ENCODE data around the gene CIART.
"Not testable (repeated sequence)": the region's sequence is repeated elsewhere in the genome, so short reads cannot be mapped to it uniquely, and the experiment has no call there.

The CIART gene, protein sequence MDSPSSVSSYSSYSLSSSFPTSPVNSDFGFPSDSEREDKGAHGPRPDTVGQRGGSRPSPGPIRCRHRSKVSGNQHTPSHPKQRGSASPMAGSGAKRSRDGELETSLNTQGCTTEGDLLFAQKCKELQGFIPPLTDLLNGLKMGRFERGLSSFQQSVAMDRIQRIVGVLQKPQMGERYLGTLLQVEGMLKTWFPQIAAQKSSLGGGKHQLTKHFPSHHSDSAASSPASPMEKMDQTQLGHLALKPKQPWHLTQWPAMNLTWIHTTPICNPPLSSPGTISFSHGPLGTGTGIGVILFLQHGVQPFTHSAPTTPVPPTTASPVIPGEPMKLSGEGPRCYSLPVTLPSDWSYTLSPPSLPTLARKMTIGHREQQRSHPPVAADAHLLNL

DNA sequence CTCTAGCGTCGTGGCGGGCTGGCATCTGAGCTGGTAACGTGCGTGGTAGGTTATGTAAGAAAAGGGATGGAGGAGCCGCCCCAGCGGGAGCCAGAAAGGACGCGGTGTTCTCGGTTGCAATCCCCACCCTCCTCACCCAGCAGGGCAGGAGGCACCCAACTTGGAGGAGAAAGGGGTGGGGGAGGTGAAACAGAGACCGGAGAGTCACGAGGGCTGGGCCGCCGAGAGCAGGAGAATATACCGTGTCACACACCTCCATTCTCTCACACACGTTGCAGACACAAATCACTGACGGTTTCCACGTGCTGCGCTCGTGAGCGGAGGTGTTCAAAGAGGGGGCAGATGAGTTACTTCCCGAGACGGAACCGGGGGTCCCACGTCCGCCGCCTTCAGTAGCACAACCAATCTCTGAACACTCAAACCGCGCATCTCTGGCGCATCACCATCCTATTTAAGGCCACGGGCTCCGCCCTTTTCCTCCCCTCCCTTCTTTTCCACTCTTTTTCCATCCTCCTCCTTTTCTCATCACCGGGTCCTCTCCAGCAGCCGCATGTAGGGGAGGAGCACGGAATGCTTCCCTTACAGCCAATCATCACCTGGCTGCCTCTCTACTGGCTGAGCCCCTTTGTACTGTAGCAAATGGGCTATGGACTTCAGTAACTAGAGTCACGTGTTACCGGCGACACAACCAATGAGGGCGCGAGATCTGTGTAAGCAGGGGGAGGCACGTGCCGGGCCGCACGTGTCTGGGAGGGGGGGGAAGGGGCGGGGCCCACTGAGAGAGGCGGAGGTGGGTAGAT, at the start of gene CIART:
CIART (plus strand) TSS at position 797 of the 800 bp plus-strand sequence. CDS start 714 bp downstream, outside the sequence.
- peak; percentile 99 for DNase-seq

DNA sequence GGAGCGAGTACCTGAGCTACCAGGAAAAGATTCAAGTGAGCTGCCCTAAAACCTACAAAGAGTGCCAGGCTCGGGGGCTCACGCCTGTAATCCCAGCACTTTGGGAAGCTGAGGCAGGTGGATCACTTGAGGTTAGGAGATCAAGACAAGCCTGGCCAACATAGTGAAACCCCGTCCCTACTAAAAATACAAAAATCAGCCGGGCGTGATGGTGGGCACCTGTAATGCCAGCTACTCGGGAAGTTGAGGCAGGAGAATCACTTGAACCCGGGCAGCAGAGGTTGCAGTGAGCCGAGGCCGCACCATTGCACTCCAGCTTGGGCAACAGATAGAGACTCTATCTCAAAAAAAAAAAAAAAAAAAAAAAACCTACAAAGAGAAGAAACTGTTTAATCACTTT, 49.4 kb upstream of the CIART start:
- DNase-seq: not testable (repeated sequence)

DNA sequence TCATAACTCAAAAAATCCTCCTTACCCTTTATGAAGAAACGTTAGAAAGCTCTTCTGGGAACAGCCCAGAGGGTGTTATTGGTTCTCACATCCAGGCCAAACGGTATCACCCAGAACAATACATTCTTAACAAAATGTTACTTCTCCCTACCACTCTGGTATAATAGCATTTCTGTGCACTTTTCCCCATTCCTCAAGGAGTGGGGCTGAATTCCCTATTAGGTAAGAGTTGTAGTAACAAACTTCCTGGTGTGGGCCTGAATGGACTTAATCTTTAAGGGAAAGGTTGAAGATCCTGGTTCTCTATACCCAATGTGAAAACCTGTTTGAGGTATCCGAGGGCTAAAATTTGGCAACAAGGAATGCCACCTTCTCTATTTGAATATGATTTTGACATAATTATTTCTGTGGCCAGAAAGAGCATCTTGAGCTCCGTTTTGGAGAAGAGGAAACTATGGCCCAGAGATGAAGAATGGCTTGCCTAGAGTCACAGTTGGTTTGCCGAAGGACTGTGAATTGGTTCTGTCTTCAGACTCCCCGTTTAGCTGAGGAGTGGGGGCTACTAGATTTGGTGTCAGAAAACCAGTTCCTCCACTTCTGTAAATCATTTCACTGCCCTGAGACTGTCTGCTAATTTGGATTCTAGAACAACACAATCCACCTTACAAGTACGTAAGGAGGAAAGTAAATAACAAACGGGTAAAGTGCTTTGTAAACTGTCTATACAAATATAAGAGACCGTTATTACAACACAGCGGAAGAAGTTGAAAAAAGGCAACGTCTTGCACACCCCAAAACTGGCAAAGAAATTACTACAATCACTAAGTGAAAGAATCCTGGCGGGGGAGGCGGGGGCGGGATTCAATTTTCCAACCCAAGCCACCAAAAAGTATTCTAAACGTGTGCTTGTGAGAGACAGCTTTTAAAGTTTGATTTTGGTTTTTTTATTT, 48.7 kb upstream of the CIART start:
- DNase-seq: no peak

DNA sequence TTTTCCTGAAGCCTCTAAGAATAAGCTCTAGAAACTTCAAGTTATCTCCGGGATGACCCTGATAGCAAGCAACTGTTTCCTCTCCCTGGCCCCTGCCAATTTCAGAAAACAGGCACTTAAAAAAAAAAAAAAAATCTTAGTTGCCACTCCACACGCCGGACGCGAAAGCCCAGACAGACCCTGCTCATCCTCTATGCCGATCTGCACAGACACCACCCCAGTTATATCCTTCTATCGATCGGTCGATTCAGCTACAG, 48.1 kb upstream of the CIART start:
- DNase-seq: no peak

DNA sequence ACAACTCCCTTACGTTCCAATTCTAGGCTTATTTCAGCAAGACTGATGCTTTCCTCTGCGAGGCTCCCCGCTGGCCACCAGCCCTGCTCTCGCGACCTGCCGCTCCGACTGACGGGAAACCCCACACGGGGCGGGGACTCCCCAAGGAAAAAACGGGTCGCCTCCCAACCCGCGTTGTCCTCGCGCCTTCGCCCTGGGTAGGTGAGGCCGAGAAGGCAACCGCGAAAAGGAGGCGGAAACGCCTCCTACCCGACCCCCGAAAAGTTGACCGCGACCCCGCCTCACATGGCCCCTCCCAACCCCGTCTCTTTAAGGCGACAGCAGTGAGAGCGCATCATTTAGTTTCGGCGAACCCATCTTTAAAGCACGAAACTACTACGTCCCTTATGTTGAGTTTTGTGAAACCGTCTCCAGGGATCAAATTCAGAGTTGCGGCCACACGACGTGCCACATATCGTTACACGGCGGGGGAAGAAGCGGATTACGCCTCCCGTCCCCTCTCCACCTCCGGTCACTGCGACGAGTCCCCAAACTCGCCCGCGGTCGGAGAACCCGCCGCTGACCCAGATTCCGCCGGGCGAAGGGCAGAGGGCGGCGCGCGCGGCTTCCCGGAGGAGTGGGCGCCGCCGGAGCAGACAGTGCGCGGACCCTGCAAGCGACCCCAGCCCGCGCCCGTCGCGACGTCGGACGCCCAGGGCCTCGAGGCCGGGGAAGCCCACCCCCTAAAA, 47.6 kb upstream of the CIART start:
- peak; percentile 33 for DNase-seq

DNA sequence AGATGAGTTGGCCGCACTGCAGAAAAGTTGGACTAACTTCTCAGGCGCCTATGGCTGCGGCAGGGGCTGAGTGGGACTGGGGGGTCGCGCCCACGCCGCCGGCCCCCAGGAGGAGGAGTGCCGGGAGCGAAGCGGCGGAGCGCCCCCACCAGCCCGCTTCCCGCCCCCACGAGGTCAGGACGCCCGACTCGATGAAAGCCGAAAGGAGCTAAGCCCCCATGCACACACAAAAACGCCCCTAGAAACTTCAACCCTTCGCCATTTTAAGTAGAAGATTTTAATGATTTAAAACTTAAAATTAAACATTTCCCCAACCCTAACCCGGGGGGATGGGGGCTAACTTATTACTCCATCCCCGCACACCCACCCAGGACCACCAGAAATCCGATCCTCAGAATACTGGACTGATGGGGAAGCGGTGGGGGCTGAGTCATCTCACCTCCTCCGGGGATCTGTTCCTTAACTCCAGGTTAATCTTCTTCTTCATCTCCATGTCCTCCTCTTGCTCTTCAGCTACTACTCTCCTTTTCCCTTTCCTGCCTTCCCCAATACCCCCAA, 47.0 kb upstream of the CIART start:
- DNase-seq: no peak

DNA sequence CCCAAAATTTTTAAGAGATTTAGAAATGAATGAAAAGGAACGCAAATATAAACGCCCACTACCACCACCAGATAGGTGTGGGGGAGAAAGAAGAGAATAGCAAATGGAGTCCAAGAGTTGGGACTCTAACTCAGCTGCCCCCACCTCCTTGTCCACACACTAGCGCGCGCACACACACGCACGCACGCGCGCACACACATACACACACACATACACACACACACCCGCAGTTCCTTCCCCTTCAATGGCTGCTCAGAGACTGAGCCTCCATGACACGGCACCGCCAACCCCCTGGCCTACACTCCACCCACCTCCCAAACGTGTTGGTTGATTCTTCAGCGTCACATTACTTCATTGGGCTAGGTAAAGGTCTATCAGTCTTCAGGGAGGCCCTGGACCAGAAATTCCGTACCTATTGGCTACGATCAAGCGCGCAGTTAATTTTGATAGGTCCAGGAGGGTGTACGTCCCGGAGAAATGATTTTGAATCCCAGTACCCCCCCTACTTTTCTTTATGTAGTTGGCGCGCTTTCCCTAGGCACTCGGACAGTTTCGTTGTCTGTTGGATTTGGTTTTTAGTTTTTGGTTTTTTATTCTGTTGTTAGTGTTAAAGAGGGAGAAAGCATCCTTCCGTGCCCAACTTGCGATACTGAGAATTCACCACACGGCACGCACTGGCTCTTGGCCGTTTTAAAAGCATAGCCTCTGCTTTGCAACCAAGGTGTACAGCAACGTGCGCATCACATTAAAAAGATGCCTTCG, 46.3 kb upstream of the CIART start, which contains the start of gene ANP32E:
ANP32E (minus strand) TSS at position 261 of the 762 bp plus-strand sequence. CDS start 326 bp downstream, outside the sequence.
- DNase-seq: peak; percentile 99

DNA sequence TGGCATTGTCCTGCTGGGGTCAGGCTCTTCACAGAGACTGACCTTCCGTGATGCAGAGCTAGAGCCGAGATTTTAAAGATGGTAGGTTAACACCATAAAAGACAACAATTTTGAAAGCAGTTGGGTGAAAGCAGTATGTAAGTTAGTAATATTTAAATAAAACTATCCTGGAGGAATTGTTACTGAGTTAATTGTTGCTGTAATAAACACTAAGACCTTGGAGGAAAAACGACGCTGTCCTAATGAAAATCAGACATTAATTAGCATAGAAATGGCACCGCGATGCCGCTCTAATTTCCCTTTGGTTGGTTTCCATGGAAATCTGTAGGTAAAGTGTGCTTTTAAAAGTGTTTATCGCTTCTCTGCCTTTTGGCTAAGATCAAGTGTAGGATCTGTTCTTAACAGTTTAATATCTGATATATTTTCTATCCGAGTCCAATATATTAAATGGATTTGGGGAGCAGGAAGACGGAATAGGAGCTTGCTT, 45.7 kb upstream of the CIART start:
- DNase-seq: no peak

DNA sequence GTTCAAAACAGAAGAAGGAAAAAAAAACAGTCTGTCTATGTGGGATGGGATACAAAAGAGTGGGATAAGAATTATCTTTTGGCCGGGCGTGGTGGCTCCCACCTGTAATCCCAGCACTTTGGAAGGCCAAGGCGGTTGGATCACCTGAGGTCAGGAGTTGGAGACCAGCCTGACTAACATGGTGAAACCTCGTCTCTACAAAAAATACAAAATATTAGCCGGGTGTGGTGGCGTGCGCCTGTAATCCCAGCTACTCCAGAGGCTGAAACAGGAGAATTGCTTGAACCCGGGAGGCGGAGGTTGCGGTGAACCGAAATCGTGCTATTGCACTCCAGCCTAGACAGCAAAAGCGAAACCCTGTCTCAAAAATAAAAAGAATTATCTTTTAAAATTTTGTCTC, 45.2 kb upstream of the CIART start:
- DNase-seq: not testable (repeated sequence)

DNA sequence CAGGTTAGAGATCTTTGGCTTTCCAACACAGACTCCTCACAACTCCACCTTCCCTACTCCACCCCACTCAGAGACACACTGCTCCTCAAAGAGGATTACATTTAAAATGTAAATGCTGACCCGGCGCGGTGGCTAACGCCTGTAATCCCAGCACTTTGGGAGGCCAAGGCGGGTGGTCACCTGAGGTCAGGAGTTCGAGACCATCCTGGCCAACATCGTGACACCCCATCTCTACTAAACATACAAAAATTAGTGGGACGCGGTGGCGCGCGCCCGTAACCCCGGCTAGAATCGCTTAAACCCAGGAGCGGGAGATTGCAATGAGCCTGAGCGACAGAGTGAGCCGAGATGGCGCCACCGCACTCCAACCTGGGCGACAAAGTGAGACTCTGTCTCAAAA, 44.6 kb upstream of the CIART start:
- no peak for DNase-seq

DNA sequence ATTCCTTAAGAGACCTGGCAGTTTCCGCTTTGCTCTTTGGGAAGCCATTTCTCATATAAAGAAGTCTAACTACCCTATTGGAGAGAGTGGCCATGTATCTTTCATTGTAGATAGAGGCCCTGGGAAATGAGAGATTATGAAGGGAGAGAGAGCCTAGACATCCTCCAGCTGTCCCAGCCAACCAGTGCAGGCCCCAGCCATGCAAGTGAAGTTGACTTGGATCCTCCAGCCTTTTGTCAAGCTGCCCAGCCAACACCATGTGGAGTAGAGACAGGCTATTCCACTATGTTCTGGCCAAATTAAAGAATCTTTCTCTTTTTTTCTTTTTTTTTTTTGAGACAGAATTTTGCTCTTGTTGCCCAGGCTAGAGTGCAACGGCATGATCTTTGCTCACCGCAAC, 39.4 kb upstream of the CIART start:
- no peak for DNase-seq

DNA sequence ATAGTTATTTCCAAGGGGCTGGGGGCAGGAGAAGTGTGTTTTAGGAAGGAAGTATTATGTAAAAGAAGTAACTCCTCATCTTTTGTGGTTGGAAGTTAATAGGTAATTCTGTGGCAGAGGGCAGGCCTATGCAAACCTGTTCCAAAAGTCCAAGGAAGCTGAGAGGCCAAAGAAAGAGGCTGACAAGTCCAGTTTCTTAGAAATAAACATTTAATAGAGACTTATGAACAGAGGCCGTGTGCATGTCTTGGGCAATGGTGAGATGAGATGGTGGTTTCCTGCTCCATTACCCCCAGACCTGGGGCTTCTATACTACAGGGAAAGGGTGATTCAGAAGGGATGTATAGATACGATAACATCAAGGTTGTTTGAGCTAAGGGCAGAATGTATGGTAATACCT, 32.4 kb upstream of the CIART start:
- DNase-seq: no peak

DNA sequence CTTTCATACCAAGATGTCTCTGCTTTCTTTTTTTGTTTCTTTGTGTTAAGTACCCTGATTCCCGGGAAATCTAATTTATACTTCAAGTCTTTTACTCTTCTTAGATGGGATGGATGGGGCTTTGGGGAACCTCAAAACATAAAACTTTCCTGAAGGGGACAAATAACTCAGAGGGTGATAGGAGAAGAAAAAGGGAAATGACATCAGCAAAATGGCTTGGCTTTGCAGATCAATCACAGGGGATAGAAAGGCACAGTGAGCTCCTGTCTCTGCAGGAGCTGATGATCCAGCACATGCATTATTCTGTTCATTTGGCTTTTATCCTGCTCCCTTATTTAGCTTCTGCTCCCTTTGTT, 26.2 kb upstream of the CIART start:
- DNase-seq: no peak

DNA sequence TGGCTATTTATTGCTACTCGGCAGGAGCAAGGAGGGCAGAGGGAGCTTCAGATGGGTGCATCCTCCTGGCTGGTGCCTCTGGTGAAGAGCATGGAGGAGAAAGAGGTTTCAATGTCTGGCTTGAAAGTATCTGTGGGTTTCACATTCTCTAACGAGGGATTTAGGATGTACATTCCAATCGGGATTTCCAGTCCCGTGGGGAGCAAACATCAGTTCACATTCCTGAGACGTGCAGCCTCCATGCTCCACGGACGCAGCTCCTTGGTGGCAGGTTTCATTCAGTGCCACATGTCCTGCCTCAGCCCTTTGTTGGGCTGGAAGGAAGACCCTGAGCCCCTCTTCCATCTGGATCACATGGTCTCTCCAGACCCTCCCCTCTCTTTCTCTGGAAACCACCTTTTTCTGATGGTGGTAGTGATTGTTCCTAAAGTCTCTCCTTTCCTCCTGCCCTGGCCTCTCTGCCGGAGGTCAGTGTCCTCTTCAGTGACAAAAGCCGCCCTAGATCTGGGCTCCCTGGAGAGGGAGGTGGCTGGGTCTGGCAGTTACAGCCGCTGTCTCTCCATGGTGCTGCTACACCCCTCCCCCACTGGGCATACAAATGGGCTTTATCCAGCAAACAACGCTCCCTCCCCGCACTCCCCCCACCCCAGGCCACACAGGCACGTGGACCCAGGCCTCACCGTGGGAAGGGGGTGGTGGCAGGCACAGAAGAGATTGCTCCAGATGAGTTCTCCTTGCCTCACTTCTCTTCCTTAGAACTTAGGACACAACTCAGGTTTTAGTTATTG, 25.6 kb upstream of the CIART start:
- no peak for DNase-seq

DNA sequence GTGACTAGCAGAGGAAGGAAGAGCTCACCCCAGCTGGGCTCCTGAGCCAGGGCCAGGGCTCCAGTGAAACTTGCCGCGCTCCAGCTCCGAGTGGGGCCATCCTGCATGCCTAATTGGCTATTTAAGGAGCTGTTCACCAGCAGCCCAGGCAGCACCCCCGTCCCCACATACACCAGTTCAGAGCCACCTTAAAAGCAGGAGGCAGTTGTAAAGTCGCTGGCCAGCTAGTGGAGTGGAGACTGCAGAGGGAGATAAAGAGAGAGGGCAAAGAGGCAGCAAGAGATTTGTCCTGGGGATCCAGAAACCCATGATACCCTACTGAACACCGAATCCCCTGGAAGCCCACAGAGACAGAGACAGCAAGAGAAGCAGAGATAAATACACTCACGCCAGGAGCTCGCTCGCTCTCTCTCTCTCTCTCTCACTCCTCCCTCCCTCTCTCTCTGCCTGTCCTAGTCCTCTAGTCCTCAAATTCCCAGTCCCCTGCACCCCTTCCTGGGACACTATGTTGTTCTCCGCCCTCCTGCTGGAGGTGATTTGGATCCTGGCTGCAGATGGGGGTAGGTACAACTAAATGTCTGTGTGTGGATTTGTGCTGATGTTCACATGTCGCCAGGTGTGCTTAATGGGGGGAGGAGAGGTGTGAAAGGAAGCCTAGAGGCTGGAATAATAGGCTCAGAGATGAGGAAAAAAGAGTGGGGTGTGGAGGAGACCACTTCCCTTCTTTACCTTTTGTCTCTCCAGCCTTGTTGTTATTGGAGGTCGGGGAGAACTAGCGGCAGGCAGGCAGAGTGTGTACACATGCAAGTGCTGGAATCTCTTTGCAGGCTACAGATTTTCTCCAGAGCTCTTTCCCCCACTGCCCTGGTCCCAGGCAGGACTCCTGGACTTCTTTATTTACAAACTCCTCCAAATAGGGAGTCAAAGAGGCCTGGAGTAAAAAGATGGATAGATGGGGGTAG, 24.4 kb upstream of the CIART start, which contains the start of gene CA14:
CA14 (plus strand) TSS at position 151 of the 962 bp plus-strand sequence; CDS start at position 506, 355 bp downstream.
- no peak for DNase-seq

DNA sequence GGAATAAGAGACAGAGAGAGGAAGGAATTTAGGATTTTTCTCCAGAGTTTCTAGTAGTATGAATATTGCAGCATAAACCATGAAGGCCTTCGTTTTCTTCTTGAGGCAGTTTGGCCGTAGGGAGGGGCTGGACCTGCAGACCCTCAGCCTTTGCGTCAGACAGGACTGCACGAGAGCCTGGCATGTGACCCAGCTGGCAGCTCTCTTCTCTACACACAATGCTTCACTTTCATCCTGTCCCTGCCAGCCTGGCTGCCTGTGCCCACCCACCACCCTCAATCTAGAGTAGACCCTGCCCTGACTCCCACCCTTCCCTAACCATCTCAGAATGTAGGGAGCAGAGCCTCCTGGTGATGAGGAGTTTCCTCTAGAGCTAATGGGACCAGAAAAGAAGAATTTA, 23.1 kb upstream of the CIART start:
- no peak for DNase-seq

DNA sequence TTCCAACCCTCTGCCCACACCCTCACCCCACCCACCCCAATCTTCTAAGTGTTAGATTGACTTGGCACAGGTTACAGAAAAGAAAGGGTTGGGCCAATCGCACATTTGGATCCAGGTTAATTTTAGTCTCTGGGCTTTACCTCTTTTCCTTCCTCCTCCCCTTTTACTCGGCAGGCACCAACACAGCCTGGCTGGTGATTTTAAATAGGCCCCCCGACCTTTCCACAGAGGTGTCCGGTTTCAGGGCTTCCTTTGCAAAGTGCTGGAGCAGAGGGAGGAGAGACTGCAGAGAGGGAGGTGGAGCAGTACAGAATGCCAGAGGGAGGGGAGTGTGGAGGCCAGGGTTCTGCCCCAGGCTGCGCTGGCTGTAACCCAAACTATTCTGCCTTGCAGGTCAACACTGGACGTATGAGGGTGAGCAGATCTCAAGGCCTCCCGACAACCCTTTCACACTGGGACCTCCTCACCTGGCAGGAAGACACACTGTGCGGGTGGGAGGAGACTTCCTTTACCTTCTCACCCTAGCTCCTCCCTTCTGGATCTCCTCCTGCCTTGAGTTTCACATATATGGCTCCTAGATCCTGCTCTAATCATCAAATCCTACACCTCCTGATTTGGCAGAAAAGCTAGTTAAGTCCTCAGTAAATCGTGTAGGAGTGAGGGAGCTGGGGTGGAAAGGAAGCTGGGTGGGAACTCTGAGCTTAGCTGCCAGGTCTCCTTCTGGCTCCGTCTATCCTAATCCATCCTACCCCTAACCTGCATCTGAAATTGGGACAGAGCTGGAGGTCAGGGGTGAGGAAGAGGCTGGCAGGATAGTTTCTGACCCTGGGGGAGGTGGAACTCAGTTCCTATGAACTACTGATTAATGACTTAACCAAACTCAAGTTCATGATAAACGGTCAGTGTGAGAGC, 22.3 kb upstream of the CIART start:
- no peak for DNase-seq

DNA sequence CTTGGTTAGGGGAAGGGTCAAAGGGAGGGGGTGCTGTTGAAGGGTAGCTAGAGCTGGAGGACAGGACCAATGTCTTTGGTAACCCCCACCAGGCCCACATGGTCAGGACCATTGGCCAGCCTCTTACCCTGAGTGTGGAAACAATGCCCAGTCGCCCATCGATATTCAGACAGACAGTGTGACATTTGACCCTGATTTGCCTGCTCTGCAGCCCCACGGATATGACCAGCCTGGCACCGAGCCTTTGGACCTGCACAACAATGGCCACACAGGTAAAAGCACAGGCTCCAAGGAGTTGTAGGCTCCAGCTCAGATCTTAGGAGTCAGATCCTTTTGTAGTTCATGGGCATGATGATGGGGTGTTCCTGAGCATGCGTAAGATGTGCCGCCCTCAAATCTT, 21.0 kb upstream of the CIART start:
- no peak for DNase-seq

All from NCI-H1048 (cell line).